Vagina (tissue), 2 donors: ENCODE results near the gene FAM216B.

Experiments
- POLR2AphosphoS5 ChIP-seq, 2 donors: sonication (generic); formaldehyde crosslinking; IDR thresholded peaks; one replicate each; pipeline ENCODE4 v1.9.0; 2017; ENCODE audit warnings: antibody characterized with exemption in 2 of 2, mild to moderate bottlenecking in 2 of 2, low read depth in 1 of 2; ENCODE audit not compliant: insufficient read depth in 1 of 2
- TF ChIP-seq, protein P1 (sequence below), 3 experiments: fragments of 450-650 bp in 2 of 3; fragments of 200-600 bp in 1 of 3; sonication (generic) in 1 of 3; IDR thresholded peaks; one replicate each; pipeline ENCODE4 v1.5.1; 2017 to 2019; ENCODE audit warnings: antibody characterized with exemption in 3 of 3, mild to moderate bottlenecking in 2 of 3, moderate library complexity in 2 of 3

DNA sequence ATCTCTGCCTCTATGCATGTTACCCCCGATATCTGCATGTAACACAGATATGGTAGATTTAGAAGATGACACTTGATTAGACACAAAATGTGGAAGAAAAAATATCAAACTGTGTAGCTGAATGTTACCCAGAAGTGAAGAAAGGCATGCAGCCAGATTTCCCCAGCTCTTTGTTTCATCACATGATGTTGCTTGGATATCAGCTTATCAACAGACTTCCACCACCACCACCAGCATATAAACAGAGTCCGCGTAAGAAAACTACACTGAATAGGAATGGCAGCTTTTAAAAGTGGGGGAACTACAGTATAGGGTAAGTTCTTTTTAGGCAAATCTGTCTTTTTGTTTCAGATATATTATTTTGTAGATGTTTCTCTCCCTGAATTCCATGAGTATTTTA is at the start of gene FAM216B:
- TF ChIP-seq, protein P1, sequence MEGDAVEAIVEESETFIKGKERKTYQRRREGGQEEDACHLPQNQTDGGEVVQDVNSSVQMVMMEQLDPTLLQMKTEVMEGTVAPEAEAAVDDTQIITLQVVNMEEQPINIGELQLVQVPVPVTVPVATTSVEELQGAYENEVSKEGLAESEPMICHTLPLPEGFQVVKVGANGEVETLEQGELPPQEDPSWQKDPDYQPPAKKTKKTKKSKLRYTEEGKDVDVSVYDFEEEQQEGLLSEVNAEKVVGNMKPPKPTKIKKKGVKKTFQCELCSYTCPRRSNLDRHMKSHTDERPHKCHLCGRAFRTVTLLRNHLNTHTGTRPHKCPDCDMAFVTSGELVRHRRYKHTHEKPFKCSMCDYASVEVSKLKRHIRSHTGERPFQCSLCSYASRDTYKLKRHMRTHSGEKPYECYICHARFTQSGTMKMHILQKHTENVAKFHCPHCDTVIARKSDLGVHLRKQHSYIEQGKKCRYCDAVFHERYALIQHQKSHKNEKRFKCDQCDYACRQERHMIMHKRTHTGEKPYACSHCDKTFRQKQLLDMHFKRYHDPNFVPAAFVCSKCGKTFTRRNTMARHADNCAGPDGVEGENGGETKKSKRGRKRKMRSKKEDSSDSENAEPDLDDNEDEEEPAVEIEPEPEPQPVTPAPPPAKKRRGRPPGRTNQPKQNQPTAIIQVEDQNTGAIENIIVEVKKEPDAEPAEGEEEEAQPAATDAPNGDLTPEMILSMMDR (IDR thresholded peaks at IDR 0.05) = no peak
- no peak for TF ChIP-seq POLR2AphosphoS5 (IDR thresholded peaks at IDR 0.05; ENCODE audit: insufficient read depth in 1 of 2, low read depth in 1 of 2)
